Measurements from ENCODE around the gene DPF1. TPM values are rescaled to one million over a fixed set of nuclear protein-coding genes. Genes with fewer than 3 reads are reported as not detected.

DPF1 gene
- total and polyA plus RNA-seq, 9 donors = 0.23 to 1.0 (median 0.35) TPM; not detected in 2

- H3K27me3 ChIP-seq = no peaks in the 10 kb centered on the region
- no peaks in the 10 kb centered on the region for H3K9me3 ChIP-seq
- 80 to 85% (median 82%) methylated on average over 6 of the region's 6 CpGs for WGBS, 3 donors
- no peak for TF ChIP-seq CTCF (IDR thresholded peaks at IDR 0.05)
- TF ChIP-seq EP300 (IDR thresholded peaks at IDR 0.05) = no peak
- TF ChIP-seq POLR2A (IDR thresholded peaks at IDR 0.05) = no peak
- no peak for DNase-seq
- H3K36me3 ChIP-seq = no peaks in the 10 kb centered on the region
- intact Hi-C loops (cut with DNase I) = no loop called here
- H3K4me3 ChIP-seq = no peak overlapping the region
- H3K4me1 ChIP-seq (ENCODE audit: insufficient read depth) = no peaks in the 10 kb centered on the region
- no peak overlapping the region for H3K27ac ChIP-seq
Measured at GRCh38 chr19:38175422-38175821, 48.6 kb downstream of the DPF1 start.

GRCh38 chr19:38173291-38174041, 50.6 kb downstream of the DPF1 start:
- no peak for DNase-seq
- Histone ChIP-seq H3K27ac (no peak overlapping the region), H3K36me3 (no peaks in the 10 kb centered on the region), H3K4me1 (ENCODE audit: insufficient read depth) (no peaks in the 10 kb centered on the region), H3K4me3 (no peak overlapping the region), H3K27me3 (no peaks in the 10 kb centered on the region), H3K9me3 (no peaks in the 10 kb centered on the region)
- TF ChIP-seq POLR2A (IDR thresholded peaks at IDR 0.05) (no peak), EP300 (IDR thresholded peaks at IDR 0.05) (no peak), CTCF (IDR thresholded peaks at IDR 0.05) (no peak)
- intact Hi-C loops (cut with DNase I) = no loop called here
- 85 to 86% (median 85%) methylated on average over 18 to 22 of the region's 22 CpGs for WGBS, 3 donors

- H3K27ac ChIP-seq = no peak overlapping the region
- TF ChIP-seq CTCF (IDR thresholded peaks at IDR 0.05) (no peak), POLR2A (IDR thresholded peaks at IDR 0.05) (no peak), EP300 (IDR thresholded peaks at IDR 0.05) (no peak)
- no peaks in the 10 kb centered on the region for H3K36me3 ChIP-seq
- DNase-seq = no peak
- no peak overlapping the region for H3K4me3 ChIP-seq
- 85 to 88% (median 85%) methylated on average over 8 of the region's 8 CpGs for WGBS, 3 donors
- H3K9me3 ChIP-seq = no peaks in the 10 kb centered on the region
- intact Hi-C loops (cut with DNase I) = no loop called here
- H3K27me3 ChIP-seq = no peaks in the 10 kb centered on the region
- no peaks in the 10 kb centered on the region for H3K4me1 ChIP-seq (ENCODE audit: insufficient read depth)
Measured at GRCh38 chr19:38172001-38172400, 52.0 kb downstream of the DPF1 start.

GRCh38 chr19:38170334-38170733, 53.7 kb downstream of the DPF1 start:
- no peak for TF ChIP-seq CTCF (IDR thresholded peaks at IDR 0.05)
- no peak for TF ChIP-seq POLR2A (IDR thresholded peaks at IDR 0.05)
- TF ChIP-seq EP300 (IDR thresholded peaks at IDR 0.05) = no peak
- Histone ChIP-seq H3K4me3 (no peak overlapping the region), H3K27me3 (no peaks in the 10 kb centered on the region), H3K36me3 (no peaks in the 10 kb centered on the region), H3K9me3 (no peaks in the 10 kb centered on the region), H3K27ac (no peak overlapping the region), H3K4me1 (ENCODE audit: insufficient read depth) (no peaks in the 10 kb centered on the region)
- DNase-seq = no peak
- WGBS, 3 donors = 77 to 84% (median 83%) methylated on average over 12 of the region's 12 CpGs
- intact Hi-C loops (cut with DNase I) = no loop called here

Measured in ovary (tissue), 9 donors.